NCI-H2227 (cell line): ENCODE data around the gene ZNF75A.
"Not testable (repeated sequence)": the region's sequence is repeated elsewhere in the genome, so short reads cannot be mapped to it uniquely, and the experiment has no call there.

Experiments
- DNase-seq: peaks from one replicate; lab custom pipeline; 2025; ENCODE audit not compliant: unreplicated experiment; lab: John Stamatoyannopoulos, UW

Gene ZNF75A

DNA sequence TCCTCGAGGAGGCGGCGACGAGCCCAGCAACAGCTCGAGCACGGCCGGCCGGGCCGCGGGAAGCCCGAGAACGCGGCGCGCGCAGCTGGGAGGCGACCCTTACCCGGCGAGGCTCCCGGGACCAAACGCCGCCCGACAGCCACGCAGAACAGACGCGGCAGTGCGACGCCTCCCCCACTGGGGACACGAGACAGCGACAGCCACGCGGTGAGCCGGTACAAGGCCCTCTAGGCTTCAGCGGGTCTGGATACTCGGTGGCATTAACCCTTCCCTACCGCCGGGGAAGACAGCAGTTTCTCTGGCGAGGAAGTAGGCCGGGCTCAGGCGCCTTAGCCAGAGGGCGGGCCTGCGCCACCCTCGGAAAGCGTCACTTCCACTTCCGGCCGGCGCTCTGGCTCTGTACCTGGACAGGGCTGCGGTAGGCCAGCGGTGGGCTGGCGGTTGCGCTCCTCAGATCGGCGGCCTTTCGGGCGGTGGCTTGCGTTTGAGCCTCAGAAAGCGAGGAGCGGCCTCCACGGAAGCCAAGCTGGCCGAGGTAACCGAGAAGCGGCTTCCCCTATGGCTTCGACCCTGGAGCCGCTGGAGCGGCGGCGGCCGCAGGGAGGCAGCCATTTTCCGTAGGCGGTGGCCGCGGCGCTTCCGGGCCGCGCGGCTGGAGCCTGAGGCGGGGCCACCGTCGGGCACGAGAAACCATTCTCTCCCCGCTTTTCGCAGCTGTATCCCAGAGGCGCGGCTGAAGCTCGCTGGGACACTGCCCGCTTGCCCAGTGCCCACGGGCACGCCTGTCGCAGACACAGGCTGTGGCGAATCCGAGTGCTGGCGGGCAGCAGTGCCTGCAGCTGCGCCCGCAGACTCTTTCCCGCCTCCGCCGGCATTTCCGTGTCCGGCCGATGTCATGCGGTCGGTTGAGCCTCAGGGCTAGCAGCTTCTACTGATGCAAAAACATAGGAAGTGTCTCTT lies at the start of gene ZNF75A, which contains the start of gene TIGD7:
Gene ZNF75A, plus strand, starts transcription at position 389 of the 960 bp plus-strand sequence. CDS start 2,932 bp downstream, outside the sequence.
Gene TIGD7, minus strand, starts transcription at position 322 of the 960 bp plus-strand sequence. CDS start 4,816 bp downstream, outside the sequence.
- DNase-seq = peak; percentile 90

DNA sequence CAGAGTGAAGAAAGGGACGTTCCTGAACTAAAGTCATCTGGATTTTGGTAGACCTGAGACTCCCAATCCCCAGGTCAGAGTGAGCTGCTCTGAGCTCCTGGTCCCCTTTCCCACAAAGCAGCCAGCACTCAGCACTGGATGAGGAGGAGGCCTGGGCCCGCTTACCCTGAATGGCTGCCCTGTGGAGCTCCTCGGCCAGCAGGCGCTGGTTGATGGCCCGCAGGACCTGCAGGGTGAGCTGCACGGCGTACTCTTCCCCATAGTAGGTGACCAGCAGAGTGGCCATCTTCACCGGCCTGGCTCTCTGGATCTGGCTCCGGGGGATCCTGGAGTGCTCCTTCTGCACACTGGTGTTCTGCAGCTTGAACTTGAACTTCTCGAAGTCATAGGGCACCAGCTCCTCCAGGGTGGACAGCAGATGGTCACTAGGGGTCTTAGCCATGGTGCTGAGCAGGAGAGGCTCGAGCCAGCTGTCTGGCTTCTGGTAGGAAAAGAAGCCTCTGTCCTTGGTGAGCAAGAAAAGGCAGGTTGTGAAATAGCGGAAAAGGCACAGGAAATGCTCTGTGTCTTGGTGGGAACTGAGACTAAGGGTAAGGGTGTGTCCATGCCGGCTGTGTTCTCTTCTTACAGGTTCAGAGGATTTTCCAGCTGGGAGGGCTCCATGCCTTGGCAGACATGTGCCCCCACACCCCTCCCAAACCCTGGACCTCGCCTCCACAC lies 49.0 kb upstream of the ZNF75A start, which contains the start of gene MEFV:
Gene MEFV, minus strand, starts transcription at position 488 of the 720 bp plus-strand sequence. Its CDS starts 46 bp downstream, at position 442.
- no peak for DNase-seq

DNA sequence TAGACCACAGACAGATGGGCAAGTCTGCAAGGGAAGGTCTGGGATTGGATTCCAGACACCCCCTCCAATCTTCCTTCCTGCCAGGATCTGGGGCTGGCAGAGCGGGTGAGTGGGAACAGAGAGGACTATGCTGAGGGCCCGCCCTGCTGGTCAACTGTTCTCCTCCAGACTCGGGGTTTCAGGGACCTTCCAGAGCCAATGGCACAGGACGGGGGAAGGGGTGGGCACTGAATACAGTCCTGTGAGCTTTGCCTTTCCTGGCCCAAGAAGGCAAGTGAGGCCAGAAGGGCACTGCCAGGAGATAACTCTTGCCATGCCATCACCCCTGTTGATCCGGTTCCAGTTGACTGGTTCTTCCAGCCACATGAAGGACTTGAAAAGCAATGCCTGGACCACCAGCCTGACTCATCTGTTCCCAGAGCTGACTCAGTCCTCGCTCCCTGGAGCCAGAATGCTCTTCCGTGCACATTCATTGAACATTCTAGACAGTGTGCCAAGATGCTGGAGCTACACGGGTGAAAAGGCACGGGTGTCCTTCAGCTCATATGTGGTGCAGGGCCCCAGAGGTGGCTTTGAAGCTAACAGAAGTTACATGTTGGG lies 48.3 kb upstream of the ZNF75A start:
- no peak for DNase-seq

DNA sequence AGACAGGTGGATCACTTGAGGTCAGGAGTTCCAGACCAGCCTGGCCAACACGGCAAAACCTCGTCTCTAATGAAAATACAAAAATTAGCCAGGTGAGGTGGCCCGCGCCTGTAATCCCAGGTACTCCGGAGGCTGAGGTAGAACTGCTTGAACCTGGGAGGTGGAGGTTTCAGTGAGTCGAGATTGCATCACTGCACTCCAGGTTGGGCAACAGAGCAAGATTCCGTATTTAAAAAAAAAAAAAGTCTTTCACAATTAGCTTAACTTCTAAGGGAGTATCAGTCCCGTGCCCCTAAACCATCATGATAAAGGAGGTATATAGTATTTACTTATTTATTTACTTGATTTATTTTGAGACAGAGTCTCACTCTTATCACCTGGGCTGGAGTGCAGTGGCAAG lies 45.5 kb upstream of the ZNF75A start:
- no peak for DNase-seq

DNA sequence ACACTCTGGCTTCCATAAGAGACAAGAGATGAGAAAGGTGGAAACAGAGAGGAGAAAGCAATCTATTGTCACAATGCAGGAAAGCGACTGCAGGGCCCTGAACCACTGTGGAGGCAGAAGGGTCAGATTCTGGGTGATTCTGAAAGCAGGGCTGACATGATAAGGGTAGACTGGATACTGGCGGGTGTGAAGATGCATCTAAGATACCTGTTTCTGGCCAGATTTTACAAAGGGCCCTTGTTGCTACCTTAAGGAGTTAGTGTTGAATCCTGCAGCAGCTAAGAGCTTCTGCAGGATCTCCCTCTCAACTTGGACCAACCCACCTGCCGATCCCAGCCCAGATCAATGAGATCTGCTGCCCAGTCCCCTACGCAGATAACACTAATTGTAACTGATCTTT lies 42.8 kb upstream of the ZNF75A start:
- DNase-seq = no peak

DNA sequence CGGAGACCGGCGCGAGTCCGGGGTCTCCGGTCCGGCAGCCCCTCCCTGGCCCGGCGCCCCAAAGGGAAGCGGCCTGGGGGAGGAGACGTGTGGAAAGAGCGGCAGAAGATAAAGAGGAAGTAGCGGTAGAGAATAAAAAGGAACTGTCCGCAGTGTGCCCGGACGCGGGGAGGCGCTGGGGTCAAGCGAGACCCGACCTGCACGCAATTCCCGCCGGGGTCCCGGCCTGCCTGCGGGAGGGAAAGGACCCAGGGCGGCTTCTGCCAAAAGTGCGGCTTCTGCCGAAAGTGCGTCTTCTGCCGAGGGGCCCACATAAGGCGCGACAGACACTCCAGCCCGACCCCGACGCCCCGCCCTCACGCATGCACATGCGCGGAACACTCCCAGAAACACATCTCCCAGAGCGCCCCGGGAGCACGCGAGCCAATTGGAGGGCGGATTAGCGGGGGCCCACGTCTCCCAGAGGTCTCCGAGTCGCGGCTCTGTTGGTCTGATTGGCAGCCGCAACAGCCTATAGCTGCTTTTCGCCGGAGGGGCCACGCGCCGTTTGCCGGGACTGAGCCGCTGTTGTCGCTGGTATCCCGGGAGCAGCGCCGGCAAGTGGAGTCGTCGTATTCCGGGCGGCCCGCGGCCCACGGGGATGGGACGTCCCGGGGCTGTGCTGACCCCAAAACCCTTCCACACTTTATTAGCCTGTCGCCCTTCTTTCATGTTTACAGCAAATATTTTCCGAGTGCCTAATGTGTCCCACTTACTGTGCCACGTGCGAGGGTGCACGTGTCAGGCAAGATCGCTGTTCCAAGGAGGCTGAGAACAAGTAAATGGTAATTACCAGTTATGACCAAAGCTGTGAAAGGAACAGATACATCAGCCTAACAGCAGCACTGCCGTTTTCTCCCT lies 40.9 kb upstream of the ZNF75A start:
- peak; percentile 99 for DNase-seq

DNA sequence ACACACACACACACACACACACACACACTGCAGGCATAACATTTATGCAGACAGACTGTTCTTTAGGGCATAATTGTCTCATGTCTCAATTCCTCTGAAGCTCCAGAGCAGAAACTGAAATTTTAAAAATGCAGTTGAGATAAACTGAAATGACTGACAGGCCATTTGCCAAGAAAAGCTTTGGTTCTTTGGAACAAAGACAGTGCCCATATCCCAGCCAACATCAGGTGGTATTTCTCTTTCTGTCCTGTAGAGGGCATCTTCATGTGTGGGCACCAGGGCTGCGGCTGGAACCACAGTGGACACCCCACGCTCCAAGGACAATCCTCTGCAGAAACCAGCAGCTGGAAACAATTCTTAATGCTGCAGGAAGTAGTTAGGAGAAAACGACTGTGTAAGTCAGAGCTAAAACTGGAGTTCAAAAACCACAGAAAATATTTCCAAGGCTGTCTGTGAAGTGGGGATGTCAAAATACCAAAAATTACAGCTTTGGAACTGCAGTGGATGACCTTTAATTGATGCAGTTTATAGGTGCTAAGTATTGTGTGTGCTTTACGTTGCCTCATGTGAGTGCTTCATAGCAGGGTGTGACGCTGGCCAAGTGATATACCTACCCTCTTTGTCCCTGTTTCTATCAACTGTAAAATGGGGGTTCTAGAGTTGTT lies 38.3 kb upstream of the ZNF75A start:
- peak; percentile 64 for DNase-seq

DNA sequence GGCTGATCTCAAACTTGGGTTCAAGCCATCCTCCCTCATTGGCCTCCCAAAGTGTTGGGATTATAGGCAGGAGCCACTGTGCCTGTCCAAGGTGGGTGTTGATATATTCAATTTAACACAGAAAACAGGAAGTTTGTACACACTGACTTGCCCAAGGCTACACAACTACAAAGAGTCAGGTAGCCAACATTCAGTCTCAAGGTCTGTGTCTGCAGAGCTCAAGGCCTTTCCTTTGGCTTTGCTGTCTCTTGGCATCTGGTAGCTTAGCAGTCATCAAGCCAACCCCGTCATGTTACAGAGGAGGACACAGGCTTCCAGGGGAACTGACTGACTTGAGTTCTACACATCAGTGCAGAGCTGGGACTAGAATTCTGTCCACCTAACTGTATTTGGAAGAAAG lies 37.0 kb upstream of the ZNF75A start:
- DNase-seq = no peak

DNA sequence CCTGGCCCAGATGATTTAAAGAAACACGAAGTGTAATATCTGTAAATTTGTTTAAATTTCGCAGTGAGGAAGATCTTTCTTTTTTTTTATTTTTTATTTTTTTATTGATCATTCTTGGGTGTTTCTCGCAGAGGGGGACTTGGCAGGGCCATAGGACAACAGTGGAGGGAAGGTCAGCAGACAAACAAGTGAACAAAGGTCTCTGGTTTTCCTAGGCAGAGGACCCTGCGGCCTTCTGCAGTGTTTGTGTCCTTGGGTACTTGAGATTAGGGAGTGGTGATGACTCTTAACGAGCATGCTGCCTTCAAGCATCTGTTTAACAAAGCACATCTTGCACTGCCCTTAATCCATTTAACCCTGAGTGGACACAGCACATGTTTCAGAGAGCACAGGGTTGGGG lies 34.6 kb upstream of the ZNF75A start:
- not testable (repeated sequence) for DNase-seq

DNA sequence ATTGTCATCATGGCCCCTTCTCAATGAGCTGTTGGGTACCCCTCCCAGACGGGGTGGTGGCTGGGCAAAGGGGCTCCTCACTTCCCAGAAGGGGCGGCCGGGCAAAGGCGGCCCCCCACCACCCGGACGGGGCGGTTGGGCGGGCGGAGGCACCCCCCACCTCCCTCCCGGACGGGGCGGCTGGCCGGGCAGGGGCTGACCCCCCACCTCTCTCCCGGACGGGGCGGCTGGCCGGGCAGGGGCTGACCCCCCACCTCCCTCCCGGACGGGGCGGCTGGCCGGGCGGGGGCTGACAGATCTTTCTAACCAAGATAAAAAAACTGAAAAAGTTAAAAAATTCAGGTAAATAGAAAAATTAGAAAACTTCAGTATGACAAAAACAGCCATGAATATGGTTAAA lies 34.0 kb upstream of the ZNF75A start:
- DNase-seq = not testable (repeated sequence)

DNA sequence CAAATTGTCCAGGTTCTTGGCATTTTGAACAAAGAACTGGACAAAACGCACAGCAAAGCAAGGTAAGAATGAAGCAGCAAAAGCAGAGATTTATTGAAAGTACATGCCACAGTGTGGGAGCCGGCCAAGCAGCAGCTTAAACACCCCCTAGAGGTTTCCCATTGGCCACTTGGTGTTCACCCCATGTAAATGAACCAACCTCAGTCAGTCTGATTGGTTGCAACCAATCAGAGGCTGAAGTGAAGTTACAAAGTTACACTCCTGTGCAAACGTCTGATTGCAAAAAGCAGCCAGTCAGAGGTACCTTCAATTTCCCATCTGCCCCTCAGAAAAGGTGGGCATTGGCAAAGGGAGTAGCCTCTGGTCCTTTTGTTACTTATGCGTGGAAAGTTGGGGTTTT lies 30.8 kb upstream of the ZNF75A start:
- peak; percentile 50 for DNase-seq

DNA sequence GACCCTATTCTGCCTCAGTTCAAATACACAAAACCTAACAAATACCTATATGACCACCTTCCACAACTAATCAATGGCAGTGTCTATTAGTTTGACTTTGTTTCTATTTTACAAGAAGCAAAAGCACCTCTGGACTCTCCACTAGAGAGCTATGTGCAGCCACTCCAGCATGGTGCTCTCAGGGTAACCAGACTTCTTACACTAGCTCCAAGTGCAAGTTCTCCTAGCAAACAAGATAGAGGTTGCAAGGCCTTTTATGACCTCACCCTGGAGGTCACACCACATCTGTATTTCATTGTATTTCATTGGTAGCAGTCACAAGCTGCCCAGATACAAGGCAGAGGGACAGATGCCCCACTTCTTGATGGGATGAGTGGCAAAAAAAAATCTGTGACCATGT lies 30.4 kb upstream of the ZNF75A start:
- DNase-seq = no peak

DNA sequence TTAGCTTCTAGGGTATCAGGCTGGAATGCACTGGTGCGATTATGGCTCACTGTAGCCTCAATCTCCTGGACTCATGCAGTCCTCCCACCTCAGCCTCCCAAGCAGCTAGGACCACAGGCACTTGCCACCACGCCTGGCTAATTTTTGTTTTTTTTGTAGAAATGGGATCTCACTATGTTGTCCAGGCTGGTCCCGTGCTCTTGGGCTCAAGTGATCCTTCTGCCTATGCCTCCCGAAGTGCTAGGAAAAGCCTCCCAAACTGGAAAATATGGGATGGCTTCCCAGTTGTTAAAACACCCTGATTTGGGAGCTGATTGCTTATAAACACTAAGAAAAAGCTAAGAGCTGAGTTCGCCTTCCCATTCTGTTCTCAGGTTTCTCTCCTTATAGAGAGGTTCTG lies 28.6 kb upstream of the ZNF75A start:
- no peak for DNase-seq

DNA sequence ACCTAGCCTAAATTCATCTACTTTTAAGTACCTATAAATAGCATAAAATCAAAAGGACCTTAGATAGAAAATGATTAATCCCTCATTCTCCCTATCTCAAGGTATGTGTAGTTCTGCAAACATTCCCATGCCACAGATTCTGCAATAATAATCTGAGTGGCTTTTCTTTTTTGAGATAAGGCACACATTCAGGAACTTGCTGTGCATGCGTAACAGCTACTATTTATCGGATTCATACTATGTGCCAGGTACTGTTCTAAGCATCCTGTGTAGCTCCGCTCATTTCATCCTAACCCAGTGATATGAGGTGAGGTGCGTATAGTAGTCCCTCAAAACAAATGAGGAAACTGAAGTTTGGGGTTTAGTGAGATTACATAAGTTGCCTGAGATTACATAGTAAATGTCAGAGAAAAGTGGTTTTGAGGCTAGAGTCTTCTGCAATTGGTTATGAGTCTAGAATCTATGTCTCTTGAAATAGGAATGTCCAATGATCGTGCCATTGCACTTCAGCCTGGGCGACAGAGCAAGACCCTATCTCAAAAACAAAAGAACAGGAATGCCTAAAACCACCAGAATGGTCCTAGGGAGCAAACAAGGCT lies 24.0 kb upstream of the ZNF75A start:
- no peak for DNase-seq

DNA sequence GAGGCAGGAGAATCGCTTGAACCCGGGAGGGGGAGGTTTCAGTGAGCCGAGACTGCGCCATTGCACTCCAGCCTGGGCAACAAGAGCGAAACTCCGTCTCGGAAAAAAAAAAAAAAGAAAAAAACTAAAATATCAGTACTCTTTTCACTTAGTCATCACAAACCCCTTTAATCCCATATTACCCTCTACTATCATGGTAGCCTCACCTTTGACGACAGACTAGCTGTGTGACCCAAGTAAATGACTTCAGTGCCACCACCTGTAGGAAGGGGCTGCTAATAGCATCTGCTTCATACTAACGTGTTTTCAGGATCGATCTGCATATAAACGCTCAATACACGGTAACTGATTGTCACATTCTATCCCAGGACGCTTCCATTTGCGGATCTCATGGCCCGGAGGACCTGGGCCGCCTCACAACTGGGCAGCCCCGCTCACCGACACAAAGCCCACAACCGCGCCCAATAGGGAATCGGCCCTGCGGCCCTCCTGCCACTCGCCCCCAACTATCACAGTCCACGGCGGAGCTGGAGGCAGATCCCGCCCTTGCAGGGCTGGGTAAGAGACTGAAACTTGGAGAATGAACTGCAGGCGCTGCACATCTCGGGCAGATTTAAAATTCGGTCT lies 23.1 kb upstream of the ZNF75A start:
- peak; percentile 91 for DNase-seq

DNA sequence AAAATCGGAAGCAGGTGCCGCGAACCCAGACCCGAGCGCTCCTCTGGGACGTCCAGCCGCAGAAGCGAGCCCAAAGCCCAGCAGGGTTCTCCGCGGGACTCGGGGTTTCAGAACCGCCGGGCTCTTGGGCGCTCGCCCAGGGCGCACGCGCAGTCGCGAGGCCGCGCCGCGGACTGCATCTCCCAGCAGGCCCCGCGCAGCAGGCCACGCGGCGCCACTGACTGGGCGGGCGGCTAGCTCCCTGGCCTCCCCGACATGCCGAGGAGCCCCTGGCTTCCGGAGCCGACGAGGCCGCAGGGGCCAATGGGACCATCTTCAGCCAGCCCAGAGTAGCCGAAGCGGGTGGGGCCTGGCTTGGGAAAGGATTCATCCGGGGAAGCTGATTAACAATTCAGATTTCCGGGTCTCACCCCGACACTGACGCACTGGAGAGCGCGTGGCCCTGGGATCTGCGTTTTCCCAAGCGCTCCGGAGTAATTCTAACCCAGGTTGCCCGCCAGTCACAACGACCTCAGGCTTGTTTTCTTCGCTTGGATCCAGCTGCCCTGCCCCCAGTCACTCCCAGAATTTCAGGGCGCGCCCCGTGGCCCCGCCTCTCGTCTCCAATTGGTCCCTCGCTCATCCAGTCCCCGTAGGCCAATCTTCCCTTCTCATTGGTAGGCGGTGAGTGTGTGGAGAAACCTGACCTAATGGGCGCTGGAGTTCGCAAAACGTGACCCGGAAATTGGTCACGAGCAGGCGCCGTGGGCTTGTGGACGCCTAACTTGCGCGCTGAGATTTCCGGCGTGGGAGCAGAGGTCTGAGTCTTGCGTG lies 22.4 kb upstream of the ZNF75A start, which contains the start of gene ZNF263:
Gene ZNF263, plus strand, starts transcription at position 762 of the 813 bp plus-strand sequence. CDS start 328 bp downstream, outside the sequence.
- DNase-seq = peak; percentile 98

DNA sequence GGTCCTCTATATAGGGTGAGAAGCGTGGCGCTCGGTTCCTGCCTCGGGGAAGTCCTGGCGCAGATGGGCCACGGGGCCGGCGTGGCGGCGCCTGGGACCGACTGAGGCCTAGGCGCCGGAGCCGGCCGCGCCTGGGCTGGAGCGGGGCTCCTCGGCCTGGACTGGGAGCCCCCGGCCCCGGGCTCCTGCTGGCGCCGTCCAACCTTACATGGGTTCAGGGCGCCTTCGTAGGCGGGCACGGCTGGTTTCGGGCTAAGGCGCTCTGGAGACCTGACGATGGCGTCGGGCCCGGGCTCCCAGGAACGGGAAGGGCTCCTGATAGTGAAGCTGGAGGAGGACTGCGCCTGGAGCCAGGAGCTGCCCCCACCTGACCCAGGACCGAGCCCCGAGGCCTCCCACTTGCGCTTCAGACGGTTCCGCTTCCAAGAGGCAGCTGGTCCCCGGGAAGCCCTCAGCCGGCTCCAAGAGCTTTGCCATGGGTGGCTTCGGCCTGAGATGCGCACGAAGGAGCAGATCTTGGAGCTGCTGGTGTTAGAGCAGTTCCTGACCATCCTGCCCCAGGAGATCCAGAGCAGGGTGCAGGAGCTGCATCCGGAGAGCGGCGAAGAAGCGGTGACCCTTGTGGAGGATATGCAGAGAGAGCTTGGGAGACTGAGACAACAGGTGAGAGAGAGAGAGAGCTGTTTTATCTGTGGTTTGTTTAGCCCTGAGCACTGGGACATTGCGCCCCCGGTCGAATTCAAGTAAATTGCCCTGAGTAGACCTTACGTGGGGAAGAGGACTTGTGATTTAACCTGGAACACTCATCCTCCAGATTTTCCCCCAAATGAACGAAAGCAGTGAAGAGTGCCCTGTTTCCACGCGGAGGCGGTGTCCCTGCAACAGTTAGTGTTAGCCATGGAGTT lies 21.5 kb upstream of the ZNF75A start:
- DNase-seq = peak; percentile 54
